NCI-H524 (cell line): ENCODE measurements around the gene TRIM44.
A peak's percentile ranks its signal among the peaks of the same experiment; 100 is the strongest.

Experiments
- DNase-seq, 2 experiments: peaks; one replicate each; lab custom pipeline; 2025; lab: John Stamatoyannopoulos, UW

TRIM44 gene

DNA sequence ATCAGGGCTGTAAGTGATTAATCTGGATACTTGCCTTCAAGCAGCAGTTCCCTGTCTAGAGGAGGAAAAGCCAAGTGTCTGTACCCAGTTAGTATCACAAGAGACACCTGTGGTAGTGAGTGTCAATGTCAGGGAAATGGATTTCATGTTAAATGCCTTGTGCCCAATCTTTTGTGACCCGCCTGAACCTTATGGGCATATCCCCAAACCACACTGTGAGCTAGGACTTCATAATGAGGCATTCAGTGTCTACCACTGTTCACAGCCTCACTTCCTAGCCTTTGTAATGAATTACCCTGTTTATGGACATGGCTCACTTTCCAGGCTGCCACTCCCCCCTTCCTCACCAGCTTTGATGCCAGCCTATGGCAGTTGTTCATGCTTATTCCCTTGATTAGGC, 125.1 kb downstream of the TRIM44 start:
- peak in 1 of 2 experiments; percentile 31 for DNase-seq

GRCh38 chr11:35791088-35791958, 128.7 kb downstream of the TRIM44 start:
- peak; percentile 99 for DNase-seq

DNA sequence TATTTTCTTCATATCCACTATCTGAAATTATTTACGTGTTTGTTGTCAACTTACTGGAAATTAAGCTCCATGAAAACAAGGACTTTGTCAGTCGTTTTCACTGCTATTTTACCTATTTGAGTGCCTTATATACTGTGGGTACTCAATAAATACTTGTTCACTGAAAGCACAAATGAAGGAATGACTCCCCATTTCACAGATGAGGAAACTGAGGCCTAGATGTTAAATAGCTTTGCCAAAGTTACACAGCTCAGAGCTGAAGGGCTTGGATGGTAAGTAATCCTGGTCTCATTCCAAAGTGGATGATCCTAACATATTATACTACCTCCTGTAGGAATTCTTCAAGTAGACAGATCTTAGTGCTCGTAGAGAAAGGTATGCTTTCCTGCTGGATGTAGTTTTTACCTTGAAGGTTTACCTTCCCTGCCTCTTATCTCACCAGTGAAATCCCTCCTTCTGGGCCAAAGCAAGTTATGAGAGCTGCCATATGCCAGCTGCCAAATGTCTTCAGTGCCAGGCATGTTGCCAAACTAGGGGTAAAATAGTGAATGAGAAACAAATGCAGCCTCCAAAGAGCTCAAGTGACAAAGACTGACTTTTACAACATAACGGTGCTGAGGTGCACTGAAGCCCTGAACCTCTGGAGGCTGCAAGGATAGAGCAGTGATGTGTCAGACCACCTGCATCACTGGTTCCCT, 129.7 kb downstream of the TRIM44 start:
- DNase-seq, result peak; percentile 75 to 87

DNA sequence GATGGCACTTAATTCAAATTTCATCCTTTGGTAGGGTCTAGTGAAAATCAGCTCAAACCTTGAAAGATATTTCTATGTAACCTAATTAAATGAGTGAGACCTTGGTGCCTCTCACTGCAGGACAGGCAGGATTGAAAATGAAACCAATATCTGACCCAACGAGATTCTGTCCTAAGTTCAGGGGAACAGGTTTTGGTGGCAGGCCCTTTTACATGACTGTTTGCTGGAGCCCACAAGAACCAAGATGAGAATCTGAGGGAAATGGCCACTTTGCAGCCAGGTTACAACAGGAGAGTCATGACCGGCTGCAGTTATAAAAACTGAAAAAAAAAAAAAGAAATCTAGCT, 130.2 kb downstream of the TRIM44 start:
- no peak for DNase-seq

DNA sequence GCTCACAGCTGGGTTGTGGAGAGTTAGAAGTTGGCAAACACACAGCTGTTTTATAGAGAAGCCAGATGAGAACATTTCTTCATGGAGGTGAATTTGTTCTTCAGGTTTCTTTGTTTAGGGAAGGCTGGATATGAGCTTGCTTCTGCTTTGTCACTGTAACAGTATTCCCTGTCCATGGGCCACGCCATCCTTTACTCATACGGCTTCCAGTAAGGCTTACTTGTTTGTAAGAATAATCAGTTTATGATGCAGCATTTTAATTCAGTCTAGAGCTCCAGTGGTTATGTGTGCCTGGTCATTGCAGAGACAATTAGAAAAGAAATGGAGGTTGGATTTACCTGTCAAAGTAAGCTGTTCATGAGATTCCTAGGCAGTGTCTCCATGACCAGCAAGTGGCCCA, 131.8 kb downstream of the TRIM44 start:
- no peak for DNase-seq

GRCh38 chr11:35794850-35795249, 132.3 kb downstream of the TRIM44 start:
- no peak for DNase-seq

- no peak for DNase-seq
Measured at GRCh38 chr11:35796562-35796961, 134.0 kb downstream of the TRIM44 start.

DNA sequence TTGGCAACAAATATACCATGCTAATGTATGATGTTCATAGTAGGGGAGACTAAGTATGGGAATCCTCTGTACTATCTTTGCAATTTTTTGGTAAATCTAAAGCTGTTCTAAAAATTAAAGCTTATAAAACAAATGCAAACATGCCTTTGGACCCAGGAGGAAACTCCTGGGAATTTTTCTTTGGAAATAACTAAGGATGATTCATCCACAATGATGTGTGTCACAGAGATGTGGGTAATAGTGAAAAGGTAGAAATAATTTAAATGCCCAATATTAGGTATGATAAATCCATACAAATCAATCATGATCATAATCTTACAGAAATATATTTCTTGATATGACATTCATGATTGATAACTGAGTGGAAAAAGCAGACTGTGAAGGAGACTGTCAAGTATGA, 135.8 kb downstream of the TRIM44 start:
- no peak for DNase-seq

- DNase-seq, result peak in 1 of 2 experiments; percentile 35
Measured at GRCh38 chr11:35798983-35799382, 136.4 kb downstream of the TRIM44 start.

- DNase-seq, result no peak
Measured at GRCh38 chr11:35799655-35800054, 137.1 kb downstream of the TRIM44 start.

DNA sequence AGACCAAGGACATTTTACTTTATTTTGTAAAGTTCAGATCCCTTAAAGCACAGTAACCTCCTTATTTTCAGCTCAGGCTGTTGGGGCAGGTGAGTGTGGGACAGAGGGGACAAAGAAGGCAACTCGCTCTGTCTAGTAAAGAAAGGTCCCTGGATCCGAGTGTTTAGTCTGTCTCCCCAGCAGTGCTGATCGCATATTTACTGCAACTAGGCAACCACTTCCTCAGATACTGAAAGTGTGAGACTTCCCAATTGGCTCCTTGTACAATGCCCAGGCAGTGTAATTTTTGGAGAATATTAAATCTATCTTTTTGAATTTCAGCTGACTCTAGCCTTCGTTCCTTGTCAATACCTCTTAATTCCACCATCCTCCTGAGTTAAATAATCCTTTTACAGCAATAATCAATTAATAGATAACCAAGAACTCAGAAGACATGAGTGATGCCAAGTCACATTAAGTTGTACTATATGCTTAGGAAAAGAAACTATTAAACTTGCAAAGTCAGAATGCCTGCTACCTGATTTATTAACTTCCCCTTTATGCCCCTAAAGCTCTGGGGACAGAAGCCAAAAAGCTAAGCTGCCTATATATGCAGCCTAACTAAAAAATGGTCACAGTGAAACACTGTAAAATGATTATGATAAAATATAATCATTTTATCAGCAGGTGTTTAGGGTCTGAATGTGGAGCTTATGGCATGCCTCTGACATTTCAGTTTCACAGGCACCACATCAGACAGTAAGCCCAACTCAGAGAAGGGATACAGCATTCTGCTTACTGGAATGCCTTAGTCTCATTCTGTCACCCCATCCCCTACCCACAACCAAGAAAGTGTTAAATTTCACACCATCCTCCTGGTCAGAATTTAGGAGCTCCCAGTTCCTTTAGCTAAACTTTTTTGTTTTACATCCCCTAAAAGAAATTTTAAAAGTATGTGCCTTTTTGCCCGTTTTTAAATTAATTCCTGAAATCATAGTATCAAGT, 138.7 kb downstream of the TRIM44 start:
- no peak for DNase-seq

DNA sequence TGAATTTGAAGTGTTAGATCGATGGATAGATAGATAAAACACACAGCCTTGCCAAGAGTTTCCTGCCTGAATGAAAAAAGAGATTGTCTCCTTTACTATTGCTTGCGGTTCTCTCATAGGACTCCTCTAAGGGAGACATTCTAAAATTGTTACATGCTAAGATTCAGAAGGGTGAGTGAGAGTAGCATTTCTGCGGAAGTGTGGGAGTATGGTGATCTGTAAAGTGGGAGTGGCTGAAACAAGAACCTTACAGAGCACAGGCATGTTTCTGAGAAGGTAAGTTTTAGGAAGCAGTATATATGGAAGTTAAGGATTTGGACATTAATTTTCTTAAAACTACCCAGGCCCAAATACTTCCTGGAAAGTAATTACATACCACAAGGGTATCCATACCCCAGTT, 139.6 kb downstream of the TRIM44 start:
- DNase-seq, result no peak

- DNase-seq, result no peak
Measured at GRCh38 chr11:35802672-35803071, 140.1 kb downstream of the TRIM44 start.

DNA sequence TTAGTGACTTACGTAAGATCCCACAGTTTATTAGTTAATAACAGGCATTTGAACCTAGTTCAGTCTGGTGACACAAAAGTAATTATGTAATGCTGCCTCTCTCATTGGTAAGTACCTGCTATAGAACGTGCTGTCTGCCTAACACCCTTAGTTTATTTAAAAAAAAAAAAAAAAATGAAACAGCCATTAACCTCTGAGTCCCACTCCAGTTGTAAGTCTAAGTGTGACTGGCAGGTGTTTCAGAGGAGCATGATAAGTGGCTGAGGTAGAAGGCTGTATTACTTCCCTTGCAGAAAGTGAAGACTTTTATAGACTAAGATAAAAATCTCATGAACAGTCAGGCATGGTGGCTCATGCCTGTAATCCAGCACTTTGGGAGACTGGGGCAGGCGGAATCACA, 140.5 kb downstream of the TRIM44 start:
- peak in 1 of 2 experiments; percentile 26 for DNase-seq

DNA sequence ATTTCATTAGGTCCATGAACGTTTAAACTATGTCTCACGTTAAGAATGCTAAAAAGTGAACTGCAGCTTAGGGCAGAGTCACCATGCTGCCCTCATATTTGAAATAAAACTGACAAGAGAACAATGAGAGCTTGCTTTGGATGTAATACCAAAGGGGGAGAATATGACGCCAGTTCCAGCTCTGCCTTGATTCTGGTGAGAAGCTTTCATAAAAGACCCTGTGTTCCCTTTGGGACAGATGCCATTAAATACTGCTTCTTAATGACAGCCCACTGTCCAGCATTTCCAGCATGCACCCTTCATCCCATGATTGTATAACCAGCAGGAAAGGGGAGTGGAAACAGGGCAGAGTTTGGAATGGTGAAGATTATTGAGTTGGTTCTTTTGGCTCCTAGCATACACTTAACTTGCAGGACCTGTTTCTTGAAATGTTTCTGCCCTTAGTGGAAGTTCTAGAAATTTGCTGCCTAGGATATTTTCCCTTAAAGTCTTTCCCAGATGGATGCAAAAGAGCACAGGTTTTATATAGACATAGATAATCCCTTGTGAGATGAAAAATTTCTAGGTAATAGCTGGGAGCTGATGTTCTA, 142.0 kb downstream of the TRIM44 start:
- DNase-seq, result no peak

- DNase-seq, result no peak
Measured at GRCh38 chr11:35809561-35809960, 147.0 kb downstream of the TRIM44 start.

- DNase-seq, result no peak
Measured at GRCh38 chr11:35810045-35810645, 147.6 kb downstream of the TRIM44 start.

DNA sequence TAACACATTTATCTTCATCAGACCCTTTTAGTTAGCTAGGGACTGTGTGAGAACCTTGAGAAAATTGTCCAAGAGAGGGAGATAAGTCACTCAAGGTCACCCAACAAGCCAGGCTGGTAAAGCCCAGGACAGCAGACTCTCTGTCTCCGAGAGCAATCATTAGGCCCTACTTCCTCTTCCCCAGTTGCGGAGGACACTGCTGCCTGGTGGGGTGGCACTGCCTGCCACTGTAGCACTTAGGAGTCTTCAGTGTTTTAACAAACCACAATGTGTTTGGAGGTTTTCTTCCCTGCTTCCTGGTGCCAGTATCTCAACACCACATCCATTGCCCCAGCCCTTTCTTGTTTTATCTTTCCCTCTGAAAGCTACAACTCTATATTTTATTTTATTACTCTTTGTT, 149.2 kb downstream of the TRIM44 start:
- DNase-seq, result no peak

GRCh38 chr11:35812828-35813227, 150.3 kb downstream of the TRIM44 start:
- DNase-seq, result no peak

DNA sequence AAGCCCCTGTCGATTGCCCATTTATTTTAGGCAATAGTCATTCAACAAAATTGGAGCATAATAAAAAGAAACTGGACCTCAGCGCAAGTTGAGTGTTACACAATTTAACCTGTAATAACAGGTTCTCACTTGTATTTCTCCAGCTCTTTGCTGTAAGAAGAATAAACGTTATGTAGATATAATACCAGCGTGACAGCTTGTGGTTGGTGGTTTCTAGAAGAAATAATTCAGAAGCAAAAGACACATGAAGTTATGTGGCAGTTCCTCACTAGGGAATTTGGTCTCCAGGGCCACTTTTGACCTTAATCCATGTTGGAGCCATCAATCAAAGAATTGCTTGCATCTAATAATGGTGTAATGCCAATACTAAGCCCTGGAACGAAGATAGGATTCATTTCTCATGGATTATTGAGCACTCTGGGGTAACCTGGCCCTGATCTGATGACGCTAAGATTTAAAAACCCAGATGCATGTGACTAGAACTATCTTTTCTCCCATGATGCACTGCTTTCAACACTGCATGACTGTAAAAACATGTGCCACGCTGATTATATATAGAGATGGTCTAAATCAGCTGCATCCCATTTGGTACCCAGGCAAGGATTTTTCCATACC, 151.6 kb downstream of the TRIM44 start:
- peak in 1 of 2 experiments; percentile 18 for DNase-seq

- DNase-seq, result peak; percentile 20 to 50
Measured at GRCh38 chr11:35814720-35815305, 152.2 kb downstream of the TRIM44 start.
